Spleen (tissue), 11 donors: ENCODE results near the gene DTNB. TPM values are rescaled to one million over a fixed set of nuclear protein-coding genes. Genes with fewer than 3 reads are reported as not detected.

Source experiments
- DNase-seq: peaks from one replicate; pipeline ENCODE4 v3.0.0-alpha.2; 2020
- H3K27ac ChIP-seq, 8 donors: fragments of 200-600 bp; sonication (generic) in 7 of 8; 1 replicate in 4 of 8; 2 replicates in 4 of 8; pipeline versions ENCODE4 v1.5.0 to v1.8.0; 2016 to 2021; ENCODE audit warnings: inconsistent platforms in 4 of 8, mild to moderate bottlenecking in 4 of 8, moderate library complexity in 1 of 8
- H3K27me3 ChIP-seq, 7 donors: fragments of 200-600 bp; sonication (generic) in 6 of 7; replicated peaks in 1 of 7; 1 replicate in 4 of 7; 2 replicates in 3 of 7; pipeline versions ENCODE4 v1.5.0 to v1.8.0; 2016 to 2021; ENCODE audit warnings: inconsistent platforms in 3 of 7, mild to moderate bottlenecking in 1 of 7
- H3K36me3 ChIP-seq, 6 donors: fragments of 200-600 bp; sonication (generic) in 5 of 6; 1 replicate in 4 of 6; 2 replicates in 2 of 6; pipeline versions ENCODE4 v1.5.0 to v1.8.0; 2016 to 2021; ENCODE audit warnings: inconsistent platforms in 2 of 6
- H3K4me1 ChIP-seq, 6 donors: fragments of 200-600 bp; sonication (generic) in 5 of 6; 1 replicate in 3 of 6; 2 replicates in 3 of 6; pipeline versions ENCODE4 v1.5.0 to v1.8.0; 2016 to 2021; ENCODE audit warnings: inconsistent platforms in 3 of 6
- H3K4me3 ChIP-seq, 8 donors: fragments of 200-600 bp; sonication (generic) in 7 of 8; 1 replicate in 4 of 8; 2 replicates in 4 of 8; pipeline versions ENCODE4 v1.5.0 to v1.8.0; 2016 to 2021; ENCODE audit warnings: inconsistent platforms in 4 of 8, mild to moderate bottlenecking in 4 of 8, moderate library complexity in 2 of 8
- H3K9me3 ChIP-seq, 8 donors: fragments of 200-600 bp; sonication (generic) in 7 of 8; 1 replicate in 4 of 8; 2 replicates in 4 of 8; pipeline versions ENCODE4 v1.5.0 to v1.8.0; 2016 to 2021; ENCODE audit warnings: inconsistent platforms in 4 of 8
- CTCF ChIP-seq, 11 experiments: fragments of 200-600 bp in 7 of 11; fragments of 450-650 bp in 4 of 11; sonication (generic) in 4 of 11; IDR thresholded peaks in 8 of 11; conservative IDR thresholded peaks in 3 of 11; 1 replicate in 7 of 11; 2 replicates in 4 of 11; pipeline versions ENCODE4 v1.4.0 to v1.8.0; 2016 to 2021; ENCODE audit warnings: antibody characterized with exemption in 11 of 11, inconsistent platforms in 4 of 11, mild to moderate bottlenecking in 1 of 11
- POLR2A ChIP-seq, 3 donors: fragments of 450-650 bp; IDR thresholded peaks; one replicate each; pipeline ENCODE4 v1.5.1; 2017; ENCODE audit warnings: antibody characterized with exemption in 3 of 3, mild to moderate bottlenecking in 1 of 3
- POLR2AphosphoS5 ChIP-seq, 3 donors: sonication (generic); formaldehyde crosslinking; IDR thresholded peaks; one replicate each; pipeline ENCODE4 v1.5.1; 2017; ENCODE audit warnings: antibody characterized with exemption in 3 of 3
- WGBS, 5 donors: extraction: QIAGEN DNeasy Blood & Tissue Kit in 3 of 5; methylation state at CpG; one replicate each; pipeline versions ENCODE4 v1.1.5 to v1.1.7; 2013 to 2018; 5-methylcytosine and 5-hydroxymethylcytosine counted together
- intact Hi-C: fragments of 100-400 bp; cut with DNase I; formaldehyde crosslinking; loops from one replicate; pipeline ENCODE4 v1.15.0; 2023; ENCODE audit warnings: low total_unique reads
- polyA plus RNA-seq, 3 donors: library from polyadenylated mRNA; stranded (reverse); fragments of 200-250 nt; gene quantifications; one replicate each; pipeline ENCODE4 v1.2.1, GENCODE V29; 2013
- total RNA-seq, 7 donors: library from RNA; depleted of rRNA in 3 of 7; stranded (reverse); fragments of >200 nt in 3 of 7; fragmentation: NEBNext Ultra II Directional in 4 of 7; extraction: Animal tissue kit (Norgen Biotek cat#: 25700) in 4 of 7; gene quantifications; one replicate each; pipeline versions ENCODE4 v1.1.0 to v1.2.1, GENCODE V29; 2016 to 2021
- donor health status: healthy with polysubstance abuse.
- donor health status: DM: no; HTN: no; CAD: no; lungs with moderate emphysema.
- donor health status: DM: no; HTN: no; CAD: no.
- donor health status: Bipolar disorder and iron deficiency.
- donor health status: healthy.
- donor health status: DM: no; HTN: no; CAD: no.
- donor health status: DM: yes; HTN: yes; CAD: no.

Gene DTNB
- total and polyA plus RNA-seq, 10 donors, result 4.5 to 28.9 (median 20.4) TPM

DNA sequence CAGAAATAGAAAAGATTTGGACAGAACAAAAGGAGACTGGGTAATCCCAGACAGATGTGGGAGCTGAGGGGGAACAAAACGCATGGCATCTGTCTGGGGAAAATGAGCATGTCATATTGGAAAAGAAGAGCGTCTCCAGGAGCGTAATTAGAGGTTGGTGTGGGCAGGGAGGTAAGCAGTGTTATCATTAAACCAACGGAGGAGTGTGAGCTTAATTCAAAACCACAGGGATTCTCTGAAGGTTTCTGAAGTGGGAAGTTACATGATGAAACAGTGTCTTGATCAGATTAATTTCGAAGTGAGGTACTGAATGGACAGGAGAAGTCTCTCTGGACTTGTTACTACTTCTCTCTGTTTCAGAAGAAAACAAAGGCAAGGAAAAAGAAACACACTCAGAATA lies 53.3 kb downstream of the DTNB start:
- Histone ChIP-seq H3K27ac (no peak overlapping the region), H3K36me3 (peaks cover 0 to 30% (median 2%) of the 10 kb centered on the region in 6 donors), H3K4me3 (no peak overlapping the region), H3K9me3 (no peaks in the 10 kb centered on the region), H3K27me3 (no peaks in the 10 kb centered on the region), H3K4me1 (peaks cover 0 to 17% (median 10%) of the 10 kb centered on the region in 6 donors)
- no peak for DNase-seq
- TF ChIP-seq POLR2A (IDR thresholded peaks at IDR 0.05) (no peak), POLR2AphosphoS5 (IDR thresholded peaks at IDR 0.05) (no peak), CTCF (IDR thresholded peaks at IDR 0.05 in 8 of 11, conservative IDR thresholded peaks at IDR 0.05 in 3 of 11) (no peak)
- intact Hi-C loops, result no loop called here
- 73 to 94% (median 83%) methylated on average over 5 of the region's 5 CpGs for WGBS, 5 donors

DNA sequence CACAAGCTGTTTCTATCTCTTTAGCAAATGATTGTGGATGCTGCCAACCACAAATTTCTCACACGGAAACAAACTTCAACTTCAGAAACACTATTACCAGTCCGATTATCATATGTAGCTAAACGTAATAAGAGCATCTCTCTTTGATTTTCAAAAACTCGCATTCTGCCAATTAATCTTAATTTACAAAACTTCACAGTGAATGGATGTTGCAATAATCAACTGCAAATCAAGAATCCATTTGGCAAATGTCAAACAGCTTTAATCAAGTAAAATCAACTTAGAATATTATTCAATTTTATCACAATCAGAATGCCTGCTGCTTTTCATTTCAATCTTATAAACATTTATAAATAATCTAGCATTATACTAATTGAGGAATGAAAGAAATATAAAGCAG lies 54.2 kb downstream of the DTNB start:
- no peak for TF ChIP-seq POLR2A (IDR thresholded peaks at IDR 0.05)
- TF ChIP-seq CTCF (IDR thresholded peaks at IDR 0.05 in 8 of 11, conservative IDR thresholded peaks at IDR 0.05 in 3 of 11), result no peak
- no peak for TF ChIP-seq POLR2AphosphoS5 (IDR thresholded peaks at IDR 0.05)
- Histone ChIP-seq H3K27ac (no peak overlapping the region), H3K4me1 (peaks cover 0 to 17% (median 10%) of the 10 kb centered on the region in 6 donors), H3K36me3 (peaks cover 0 to 25% (median 1%) of the 10 kb centered on the region in 6 donors), H3K4me3 (no peak overlapping the region), H3K27me3 (no peaks in the 10 kb centered on the region), H3K9me3 (no peaks in the 10 kb centered on the region)
- 91 to 96% (median 94%) methylated on average over 4 of the region's 4 CpGs for WGBS, 5 donors
- intact Hi-C loops, result no loop called here
- DNase-seq, result no peak

DNA sequence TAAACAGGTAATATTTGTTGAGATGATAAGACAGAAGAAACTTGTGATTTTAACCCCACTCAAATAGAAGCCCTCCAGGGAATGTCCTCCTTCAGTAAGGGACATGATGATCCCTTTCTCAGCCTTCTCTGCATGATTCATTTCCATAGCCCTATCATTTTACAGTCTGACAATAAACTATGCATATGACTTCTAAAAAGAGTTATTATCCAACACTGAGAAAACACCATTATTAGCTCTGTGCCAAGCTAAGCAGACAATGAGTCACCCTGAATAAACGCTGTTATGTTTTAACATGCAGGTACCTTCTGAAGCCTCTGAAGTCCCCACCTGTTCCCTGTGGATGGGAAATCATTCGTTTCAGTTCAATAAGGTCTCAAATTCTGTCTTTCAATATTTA lies 54.7 kb downstream of the DTNB start:
- intact Hi-C loops, result no loop called here
- WGBS, 5 donors, result 85 to 97% (median 88%) methylated on average over 2 of the region's 2 CpGs
- Histone ChIP-seq H3K27ac (peak overlapping the region in 2 of 8 donors; percentile 33 to 41), H3K4me1 (peaks cover 0 to 17% (median 10%) of the 10 kb centered on the region in 6 donors), H3K36me3 (peaks cover 0 to 20% (median 0%) of the 10 kb centered on the region in 6 donors), H3K4me3 (no peak overlapping the region), H3K9me3 (no peaks in the 10 kb centered on the region), H3K27me3 (no peaks in the 10 kb centered on the region)
- DNase-seq, result no peak
- no peak for TF ChIP-seq POLR2A (IDR thresholded peaks at IDR 0.05)
- TF ChIP-seq CTCF (IDR thresholded peaks at IDR 0.05 in 8 of 11, conservative IDR thresholded peaks at IDR 0.05 in 3 of 11), result no peak
- no peak for TF ChIP-seq POLR2AphosphoS5 (IDR thresholded peaks at IDR 0.05)

DNA sequence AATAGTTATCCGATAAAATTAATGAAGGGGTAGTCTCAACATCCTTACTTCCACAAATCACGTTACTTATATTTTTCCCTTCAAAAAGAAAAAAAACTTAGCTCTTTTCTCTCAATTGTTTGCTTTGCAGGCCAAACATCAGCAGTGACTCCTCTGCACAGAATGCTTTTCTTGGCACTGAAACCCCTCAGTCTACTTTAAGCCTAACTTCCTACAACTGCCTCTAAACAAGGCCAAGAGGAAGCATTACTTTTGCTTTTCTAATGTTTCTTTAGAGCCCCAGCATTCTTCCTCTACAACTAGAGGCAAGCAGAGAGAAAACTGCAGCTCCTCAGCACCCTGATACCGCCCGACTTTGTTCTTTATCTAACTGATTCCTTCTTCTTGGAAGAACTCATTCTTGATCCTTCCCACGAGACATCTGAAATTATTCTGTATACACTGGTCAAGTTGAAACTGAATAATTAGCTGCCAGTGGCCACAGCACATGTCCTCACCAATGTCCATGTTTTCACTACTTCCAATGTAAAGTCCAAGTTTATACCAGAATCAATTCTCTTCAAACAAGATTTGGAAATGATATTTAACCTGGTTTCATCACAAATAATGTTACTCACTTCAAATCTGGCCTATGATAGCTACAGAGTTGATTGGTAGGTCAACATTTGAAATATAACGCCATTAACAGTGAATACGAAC lies 55.3 kb downstream of the DTNB start:
- DNase-seq, result no peak
- no peaks in the 10 kb centered on the region for H3K9me3 ChIP-seq
- H3K36me3 ChIP-seq, result peaks cover 0 to 16% (median 0%) of the 10 kb centered on the region in 6 donors
- peaks cover 0 to 17% (median 10%) of the 10 kb centered on the region in 6 donors for H3K4me1 ChIP-seq
- H3K27me3 ChIP-seq, result no peaks in the 10 kb centered on the region
- WGBS, 5 donors, result 61 to 78% (median 73%) methylated on average over 7 of the region's 7 CpGs
- intact Hi-C loops, result no loop called here
- TF ChIP-seq CTCF (IDR thresholded peaks at IDR 0.05 in 8 of 11, conservative IDR thresholded peaks at IDR 0.05 in 3 of 11) (no peak), POLR2AphosphoS5 (IDR thresholded peaks at IDR 0.05) (no peak), POLR2A (IDR thresholded peaks at IDR 0.05) (no peak)
- no peak overlapping the region for H3K4me3 ChIP-seq
- peak overlapping the region in 5 of 8 donors; percentile 16 to 41 (median 37) for H3K27ac ChIP-seq
